Duodenal mucosa (tissue), 2 donors: ENCODE results near the gene PLEKHG7.

Experiments used
- H3K27ac ChIP-seq: one replicate; pipeline ENCODE4 v1.7.0; 2013; ENCODE audit warnings: low read depth, low read length
- H3K27me3 ChIP-seq, 2 donors: one replicate each; pipeline ENCODE4 v1.7.0; 2013; ENCODE audit warnings: low read length in 2 of 2, control low read depth in 1 of 2; ENCODE audit not compliant: insufficient read depth in 2 of 2, control insufficient read depth in 1 of 2
- H3K36me3 ChIP-seq, 2 donors: one replicate each; pipeline ENCODE4 v1.7.0; 2013; ENCODE audit warnings: low read length in 2 of 2, control low read depth in 1 of 2; ENCODE audit not compliant: insufficient read depth in 2 of 2, control insufficient read depth in 1 of 2
- H3K4me1 ChIP-seq, 2 donors: one replicate each; pipeline ENCODE4 v1.7.0; 2013; ENCODE audit warnings: low read length in 2 of 2, control low read depth in 1 of 2; ENCODE audit not compliant: insufficient read depth in 2 of 2, control insufficient read depth in 1 of 2
- H3K4me3 ChIP-seq, 2 donors: one replicate each; pipeline ENCODE4 v1.7.0; 2013; ENCODE audit warnings: low read length in 2 of 2, low read depth in 1 of 2
- H3K9ac ChIP-seq, 2 donors: one replicate each; pipeline ENCODE4 v1.7.0; 2013; ENCODE audit warnings: low read length in 2 of 2, low read depth in 1 of 2
- H3K9me3 ChIP-seq, 2 donors: one replicate each; pipeline ENCODE4 v1.7.0; 2013; ENCODE audit warnings: low read length in 2 of 2, control low read depth in 1 of 2; ENCODE audit not compliant: control insufficient read depth in 1 of 2

Gene PLEKHG7

DNA sequence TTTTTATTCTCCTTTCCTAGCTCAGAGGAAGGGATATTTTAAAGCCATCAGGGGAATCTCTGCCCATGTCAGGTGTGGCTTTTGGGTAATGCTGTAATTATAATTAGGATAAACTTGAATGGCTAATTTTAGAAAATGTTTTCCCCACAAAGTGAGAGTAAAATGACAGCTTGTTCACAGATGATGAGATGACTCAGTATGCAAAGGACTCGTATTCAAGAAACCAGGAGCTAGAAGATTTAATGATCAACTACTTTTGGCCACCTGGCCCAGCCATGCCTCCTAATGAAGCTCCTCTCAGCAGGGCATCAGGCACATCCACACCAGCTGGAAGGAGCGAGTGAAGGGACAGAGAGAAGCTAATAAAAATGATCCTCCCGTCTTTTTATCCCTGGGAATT is 29.0 kb upstream of the PLEKHG7 start:
- Histone ChIP-seq H3K27me3 (peaks cover 0 to 2% of the 10 kb centered on the region in 2 donors), H3K36me3 (no peaks in the 10 kb centered on the region), H3K4me1 (no peaks in the 10 kb centered on the region), H3K27ac (no peak overlapping the region), H3K9ac (no peak overlapping the region), H3K9me3 (no peaks in the 10 kb centered on the region), H3K4me3 (no peak overlapping the region)

DNA sequence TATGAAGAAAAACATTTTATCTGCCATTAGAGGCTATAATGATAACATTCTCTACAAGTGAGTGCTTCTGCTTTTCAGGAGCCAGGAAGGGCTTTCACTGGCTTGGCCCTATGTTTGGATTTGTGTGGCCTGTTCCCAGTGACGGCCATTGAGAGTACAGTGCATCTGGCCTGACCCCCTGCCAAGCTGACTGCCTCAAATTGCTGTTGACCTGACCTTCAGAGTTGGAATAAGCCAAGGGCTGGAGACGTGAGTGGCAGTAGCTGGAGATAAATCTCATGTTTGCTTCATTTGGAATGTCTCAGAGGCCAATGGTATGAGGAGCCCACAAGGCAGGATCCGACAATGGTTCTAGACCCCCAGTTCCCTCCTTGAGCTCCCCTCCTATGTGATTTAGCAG is 28.3 kb upstream of the PLEKHG7 start:
- H3K36me3 ChIP-seq = no peaks in the 10 kb centered on the region
- no peaks in the 10 kb centered on the region for H3K9me3 ChIP-seq
- peaks cover 0 to 2% of the 10 kb centered on the region in 2 donors for H3K27me3 ChIP-seq
- no peak overlapping the region for H3K9ac ChIP-seq
- H3K4me1 ChIP-seq = no peaks in the 10 kb centered on the region
- no peak overlapping the region for H3K27ac ChIP-seq
- H3K4me3 ChIP-seq = no peak overlapping the region

- Histone ChIP-seq H3K4me1 (no peaks in the 10 kb centered on the region), H3K27me3 (peaks cover 0 to 2% of the 10 kb centered on the region in 2 donors), H3K36me3 (no peaks in the 10 kb centered on the region), H3K9ac (no peak overlapping the region), H3K4me3 (no peak overlapping the region), H3K27ac (no peak overlapping the region), H3K9me3 (no peaks in the 10 kb centered on the region)
Observed at GRCh38 chr12:92675092-92675865, 27.5 kb upstream of the PLEKHG7 start.

DNA sequence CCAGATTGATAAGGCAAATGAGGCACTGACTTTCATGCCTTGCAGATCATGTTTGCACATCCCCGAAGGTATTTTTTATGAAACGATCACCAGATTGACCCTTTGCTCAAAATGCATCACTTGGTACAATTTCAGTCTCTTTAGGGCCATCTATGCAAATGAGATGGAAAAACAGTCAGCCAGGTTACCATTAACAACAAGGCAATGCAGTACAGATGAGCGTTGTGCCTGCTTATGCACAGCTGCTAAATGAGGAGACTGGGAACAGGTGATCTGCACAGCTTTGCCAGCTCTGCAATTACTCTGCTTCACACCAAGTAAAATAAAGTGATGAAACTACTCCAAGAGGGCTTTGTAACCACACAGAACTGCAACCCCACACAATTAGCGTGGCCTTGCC is 26.1 kb upstream of the PLEKHG7 start:
- H3K9ac ChIP-seq = no peak overlapping the region
- no peaks in the 10 kb centered on the region for H3K4me1 ChIP-seq
- peaks cover 0 to 2% of the 10 kb centered on the region in 2 donors for H3K27me3 ChIP-seq
- no peak overlapping the region for H3K4me3 ChIP-seq
- no peaks in the 10 kb centered on the region for H3K36me3 ChIP-seq
- H3K9me3 ChIP-seq = no peaks in the 10 kb centered on the region
- no peak overlapping the region for H3K27ac ChIP-seq

- Histone ChIP-seq H3K9ac (no peak overlapping the region), H3K36me3 (no peaks in the 10 kb centered on the region), H3K4me1 (no peaks in the 10 kb centered on the region), H3K27me3 (no peaks in the 10 kb centered on the region), H3K27ac (no peak overlapping the region), H3K4me3 (no peak overlapping the region), H3K9me3 (no peaks in the 10 kb centered on the region)
Observed at GRCh38 chr12:92690601-92691000, 12.2 kb upstream of the PLEKHG7 start.

DNA sequence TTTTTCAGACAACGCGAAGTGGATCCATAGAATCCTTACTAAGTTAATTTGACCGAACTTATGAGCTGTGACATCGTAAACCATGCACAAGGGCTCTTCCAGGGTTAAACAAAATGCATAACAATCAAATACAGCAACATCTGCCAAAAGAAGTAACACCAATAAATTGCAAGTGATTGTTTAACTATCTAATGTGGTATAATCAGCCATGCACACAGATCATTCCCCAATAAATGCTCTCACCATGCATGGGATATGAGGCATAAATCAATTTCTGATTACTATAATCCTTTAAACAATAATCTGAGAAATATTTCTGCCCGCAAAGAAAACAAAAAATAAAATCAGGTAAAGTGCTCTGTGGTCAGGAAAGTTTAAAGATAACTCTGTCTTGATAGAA is 7.7 kb upstream of the PLEKHG7 start:
- Histone ChIP-seq H3K36me3 (no peaks in the 10 kb centered on the region), H3K4me1 (no peaks in the 10 kb centered on the region), H3K9ac (no peak overlapping the region), H3K9me3 (peaks cover 0 to 3% of the 10 kb centered on the region in 2 donors), H3K27ac (no peak overlapping the region), H3K27me3 (no peaks in the 10 kb centered on the region), H3K4me3 (no peak overlapping the region)

DNA sequence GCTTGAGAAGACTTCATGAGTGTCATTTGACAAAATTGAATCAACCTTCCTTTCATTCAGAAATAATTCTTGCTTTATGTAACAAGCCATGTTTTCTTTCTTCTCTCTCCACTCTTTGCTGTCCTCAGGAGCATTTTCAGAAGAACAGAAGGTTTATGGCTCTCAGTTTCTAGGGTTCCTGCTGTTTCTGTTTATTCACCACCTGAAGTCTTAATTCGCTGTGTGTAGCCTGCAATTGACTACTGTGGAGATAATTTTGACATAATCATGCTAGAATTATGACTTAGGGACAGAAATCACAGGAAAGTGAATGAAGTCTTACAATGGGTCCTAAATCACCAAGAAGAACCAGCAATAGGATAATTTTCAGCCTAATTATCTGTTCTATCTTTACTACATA is 7.2 kb upstream of the PLEKHG7 start:
- H3K36me3 ChIP-seq = no peaks in the 10 kb centered on the region
- H3K9me3 ChIP-seq = peaks cover 0 to 3% of the 10 kb centered on the region in 2 donors
- H3K27ac ChIP-seq = no peak overlapping the region
- no peak overlapping the region for H3K4me3 ChIP-seq
- H3K27me3 ChIP-seq = no peaks in the 10 kb centered on the region
- no peak overlapping the region for H3K9ac ChIP-seq
- H3K4me1 ChIP-seq = no peaks in the 10 kb centered on the region

DNA sequence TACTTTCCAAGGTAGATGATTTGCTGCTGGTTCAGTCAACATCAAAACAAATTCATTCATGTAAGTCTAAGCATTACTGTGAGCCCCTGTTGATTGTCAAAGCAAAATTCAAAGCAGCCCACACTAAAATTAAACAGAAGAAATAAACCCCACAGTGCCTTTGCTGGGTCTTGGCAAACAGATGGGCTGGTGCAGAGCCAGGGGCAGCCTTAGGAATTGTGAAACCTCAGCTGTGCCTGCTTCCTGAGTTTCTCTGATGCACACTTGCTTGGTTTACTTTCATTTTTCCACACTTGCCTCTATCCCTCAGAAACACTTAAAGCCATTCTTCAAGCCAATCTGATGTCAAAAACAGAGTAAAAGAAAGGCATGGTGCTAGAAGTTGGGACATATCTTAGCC is 6.6 kb upstream of the PLEKHG7 start:
- Histone ChIP-seq H3K4me1 (no peaks in the 10 kb centered on the region), H3K27me3 (no peaks in the 10 kb centered on the region), H3K36me3 (no peaks in the 10 kb centered on the region), H3K27ac (no peak overlapping the region), H3K9ac (no peak overlapping the region), H3K9me3 (peaks cover 0 to 3% of the 10 kb centered on the region in 2 donors), H3K4me3 (no peak overlapping the region)

GRCh38 chr12:92698474-92698873 is 4.3 kb upstream of the PLEKHG7 start:
- no peaks in the 10 kb centered on the region for H3K27me3 ChIP-seq
- peaks cover 0 to 3% of the 10 kb centered on the region in 2 donors for H3K9me3 ChIP-seq
- H3K36me3 ChIP-seq = no peaks in the 10 kb centered on the region
- no peak overlapping the region for H3K9ac ChIP-seq
- no peak overlapping the region for H3K4me3 ChIP-seq
- no peak overlapping the region for H3K27ac ChIP-seq
- peaks cover 3 to 8% of the 10 kb centered on the region in 2 donors for H3K4me1 ChIP-seq

DNA sequence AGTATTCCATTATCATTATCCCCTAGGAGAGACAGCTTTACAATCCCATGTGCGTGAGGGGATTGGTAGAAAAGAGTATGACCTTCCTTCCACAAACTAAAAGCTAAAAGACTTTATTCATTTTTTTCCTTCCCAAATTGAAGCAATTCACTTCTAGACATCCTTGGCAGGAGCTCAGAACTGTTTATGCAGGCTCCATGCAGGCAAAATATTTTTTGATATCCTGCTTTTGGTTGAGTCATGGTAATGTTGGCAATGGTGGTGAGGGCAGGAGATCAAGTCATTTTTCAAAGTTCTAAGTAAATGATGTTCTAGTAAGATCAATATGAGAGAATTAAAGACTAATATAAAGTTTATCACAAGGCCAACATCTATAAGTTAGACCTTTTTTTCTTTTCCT is 1.3 kb upstream of the PLEKHG7 start:
- no peaks in the 10 kb centered on the region for H3K27me3 ChIP-seq
- H3K4me1 ChIP-seq = peaks cover 3 to 11% of the 10 kb centered on the region in 2 donors
- no peak overlapping the region for H3K4me3 ChIP-seq
- H3K9ac ChIP-seq = no peak overlapping the region
- H3K36me3 ChIP-seq = no peaks in the 10 kb centered on the region
- H3K9me3 ChIP-seq = peaks cover 0 to 3% of the 10 kb centered on the region in 2 donors
- no peak overlapping the region for H3K27ac ChIP-seq
